Esophagus (tissue), 2 donors: Measurements from ENCODE around the gene IL3. TPM values are rescaled to one million over a fixed set of nuclear protein-coding genes. Genes with fewer than 3 reads are reported as not detected.
A peak's percentile ranks its signal among the peaks of the same experiment; 100 is the strongest.

Experiments
- H3K27ac ChIP-seq, 2 donors: one replicate each; pipeline ENCODE4 v1.5.1; 2013; ENCODE audit warnings: low read depth in 2 of 2, mild to moderate bottlenecking in 2 of 2, inconsistent platforms in 1 of 2, low read length in 1 of 2, moderate library complexity in 1 of 2
- H3K27me3 ChIP-seq, 2 donors: one replicate each; pipeline ENCODE4 v1.6.1; 2013; ENCODE audit warnings: low read length in 2 of 2, control low read depth in 1 of 2, mild to moderate bottlenecking in 1 of 2; ENCODE audit not compliant: insufficient read depth in 2 of 2, control insufficient read depth in 1 of 2
- H3K36me3 ChIP-seq, 2 donors: one replicate each; pipeline ENCODE4 v1.6.1; 2013; ENCODE audit warnings: low read length in 1 of 2; ENCODE audit not compliant: control insufficient read depth in 2 of 2, insufficient read depth in 2 of 2
- H3K4me1 ChIP-seq, 2 donors: one replicate each; pipeline ENCODE4 v1.6.1; 2013; ENCODE audit warnings: low read length in 1 of 2; ENCODE audit not compliant: control insufficient read depth in 2 of 2, insufficient read depth in 2 of 2
- H3K4me3 ChIP-seq, 2 donors: one replicate each; pipeline ENCODE4 v1.5.1; 2013; ENCODE audit warnings: low read length in 2 of 2, mild to moderate bottlenecking in 2 of 2, low read depth in 1 of 2, moderate library complexity in 1 of 2
- H3K9me3 ChIP-seq, 2 donors: one replicate each; pipeline ENCODE4 v1.6.1; 2013; ENCODE audit warnings: mild to moderate bottlenecking in 2 of 2, low read depth in 1 of 2, low read length in 1 of 2, moderate library complexity in 1 of 2; ENCODE audit not compliant: control insufficient read depth in 2 of 2, insufficient read depth in 1 of 2
- WGBS, 2 donors: extraction: QIAGEN DNeasy Blood & Tissue Kit; methylation state at CpG; one replicate each; pipeline ENCODE4 v1.1.7; 2013; 5-methylcytosine and 5-hydroxymethylcytosine counted together
- polyA plus RNA-seq, 2 donors: library from polyadenylated mRNA; stranded (reverse); fragments of 200-250 nt; gene quantifications; one replicate each; pipeline ENCODE4 v1.2.3, GENCODE V29; 2013
- donor health status: healthy with polysubstance abuse.
- donor health status: Bipolar disorder and iron deficiency.

The IL3 gene
- not detected for polyA plus RNA-seq

- H3K4me3 ChIP-seq, result no peak within 1 kb of the TSS
- H3K9me3 ChIP-seq, result no peaks in the 10 kb centered on the region
- H3K27ac ChIP-seq, result no peak within 1 kb of the TSS
- WGBS, 2 donors, result 90 to 91% methylated on average over 16 of the region's 16 CpGs
- H3K27me3 ChIP-seq, result no peaks in the 10 kb centered on the region
- no peaks in the 10 kb centered on the region for H3K36me3 ChIP-seq
- peaks cover 0 to 4% of the 10 kb centered on the region in 2 donors for H3K4me1 ChIP-seq
Measured at GRCh38 chr5:132060501-132061161, at the start of gene IL3. Gene IL3, plus strand, starts transcription at chr5:132060655. Its CDS starts 52 bp downstream, at chr5:132060707.

- 9 to 10% methylated on average over 33 to 46 of the region's 46 CpGs for WGBS, 2 donors
- H3K27ac ChIP-seq, result no peak overlapping the region
- peak overlapping the region; percentile 54 for H3K4me3 ChIP-seq
- no peaks in the 10 kb centered on the region for H3K27me3 ChIP-seq
- peaks cover 0 to 3% of the 10 kb centered on the region in 2 donors for H3K4me1 ChIP-seq
- H3K9me3 ChIP-seq, result no peaks in the 10 kb centered on the region
- H3K36me3 ChIP-seq, result no peaks in the 10 kb centered on the region
Measured at GRCh38 chr5:132010989-132011621, 49.4 kb upstream of the IL3 start.

DNA sequence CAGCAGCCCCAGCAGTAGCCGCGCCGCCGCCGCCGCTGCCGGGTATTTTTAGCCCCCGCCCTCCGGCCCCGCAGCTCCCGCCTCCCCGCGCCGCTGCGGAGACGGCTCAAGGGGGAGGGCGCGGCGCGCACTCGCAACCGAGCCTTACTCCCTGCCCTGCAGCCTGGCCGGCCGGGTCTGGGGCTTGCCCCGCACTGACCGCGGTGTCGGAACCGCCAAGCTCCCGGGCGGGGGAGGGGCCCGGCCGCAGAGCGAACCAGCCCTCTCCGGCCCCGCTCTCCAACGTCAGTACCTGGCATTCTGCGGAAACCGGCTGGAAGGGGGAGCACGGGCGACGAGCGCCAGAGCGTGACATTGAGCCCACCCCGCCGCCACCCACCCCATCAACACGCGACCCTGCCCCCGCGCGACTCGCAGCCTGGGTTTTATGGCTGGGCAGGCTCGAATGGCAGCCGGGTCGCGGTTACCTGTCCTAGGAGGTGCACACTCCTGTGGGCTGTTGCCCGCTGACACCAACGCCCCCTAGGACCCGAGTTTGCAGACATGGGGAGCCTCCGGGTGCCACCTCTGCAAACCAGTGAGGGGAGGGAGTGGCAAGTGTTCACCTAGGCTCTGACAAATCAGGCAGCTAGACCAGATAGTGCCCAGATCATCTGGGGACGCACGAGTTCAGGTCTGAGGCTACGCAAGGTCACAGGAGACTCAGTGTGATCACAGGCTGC, 48.7 kb upstream of the IL3 start, which contains the start of gene ACSL6:
TSS of gene ACSL6 (minus strand) at position 37 of the 722 bp plus-strand sequence. CDS start 105 bp downstream, outside the sequence.
- H3K27me3 ChIP-seq, result no peaks in the 10 kb centered on the region
- 3 to 5% methylated on average over 38 to 63 of the region's 63 CpGs for WGBS, 2 donors
- H3K36me3 ChIP-seq, result no peaks in the 10 kb centered on the region
- H3K4me1 ChIP-seq, result peaks cover 0 to 3% of the 10 kb centered on the region in 2 donors
- H3K4me3 ChIP-seq, result peak within 1 kb of the TSS; percentile 54
- H3K27ac ChIP-seq, result no peak within 1 kb of the TSS
- H3K9me3 ChIP-seq, result no peaks in the 10 kb centered on the region

- Histone ChIP-seq H3K27me3 (no peaks in the 10 kb centered on the region), H3K9me3 (no peaks in the 10 kb centered on the region), H3K4me1 (peaks cover 0 to 3% of the 10 kb centered on the region in 2 donors), H3K27ac (no peak overlapping the region), H3K36me3 (no peaks in the 10 kb centered on the region), H3K4me3 (peak overlapping the region in 1 of 2 donors; percentile 54)
- 42 to 56% methylated on average over 7 of the region's 7 CpGs for WGBS, 2 donors
Measured at GRCh38 chr5:132012371-132013005, 48.0 kb upstream of the IL3 start.

GRCh38 chr5:132013006-132013689, 47.3 kb upstream of the IL3 start:
- Histone ChIP-seq H3K27me3 (no peaks in the 10 kb centered on the region), H3K4me3 (no peak overlapping the region), H3K4me1 (peaks cover 0 to 3% of the 10 kb centered on the region in 2 donors), H3K27ac (no peak overlapping the region), H3K36me3 (no peaks in the 10 kb centered on the region), H3K9me3 (no peaks in the 10 kb centered on the region)
- WGBS, 2 donors, result 82% methylated on average over 5 of the region's 5 CpGs

DNA sequence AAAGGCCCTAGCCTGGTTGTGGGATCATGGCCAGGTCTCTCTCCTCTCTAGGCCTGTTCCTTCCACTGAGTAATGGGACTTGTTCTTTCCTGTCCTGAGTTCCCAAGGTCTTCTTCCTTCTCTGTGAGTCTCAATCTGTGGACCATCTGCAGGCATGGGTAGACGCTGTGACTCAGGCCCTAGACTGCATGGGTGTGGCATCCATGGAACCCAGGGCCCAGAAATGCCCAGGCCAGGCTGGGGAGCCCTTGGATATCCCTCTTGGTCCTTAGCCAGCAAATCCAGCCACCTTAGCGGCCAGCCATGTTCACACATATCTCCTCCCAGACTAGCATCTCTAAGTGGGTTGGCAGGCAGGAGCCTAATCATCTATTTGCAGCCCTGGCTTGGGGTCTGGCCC, 46.7 kb upstream of the IL3 start:
- 83 to 86% methylated on average over 2 of the region's 2 CpGs for WGBS, 2 donors
- H3K4me3 ChIP-seq, result no peak overlapping the region
- no peaks in the 10 kb centered on the region for H3K9me3 ChIP-seq
- no peak overlapping the region for H3K27ac ChIP-seq
- H3K36me3 ChIP-seq, result no peaks in the 10 kb centered on the region
- H3K4me1 ChIP-seq, result peaks cover 0 to 3% of the 10 kb centered on the region in 2 donors
- no peaks in the 10 kb centered on the region for H3K27me3 ChIP-seq

GRCh38 chr5:132016721-132017250, 43.7 kb upstream of the IL3 start:
- Histone ChIP-seq H3K9me3 (no peaks in the 10 kb centered on the region), H3K36me3 (no peaks in the 10 kb centered on the region), H3K27me3 (no peaks in the 10 kb centered on the region), H3K4me3 (no peak overlapping the region), H3K4me1 (peaks cover 0 to 2% of the 10 kb centered on the region in 2 donors), H3K27ac (no peak overlapping the region)
- WGBS, 2 donors, result 83 to 89% methylated on average over 3 of the region's 3 CpGs

GRCh38 chr5:132017316-132017715, 43.1 kb upstream of the IL3 start:
- 29 to 31% methylated on average over 4 of the region's 4 CpGs for WGBS, 2 donors
- peaks cover 0 to 2% of the 10 kb centered on the region in 2 donors for H3K4me1 ChIP-seq
- H3K36me3 ChIP-seq, result no peaks in the 10 kb centered on the region
- H3K4me3 ChIP-seq, result no peak overlapping the region
- H3K27ac ChIP-seq, result no peak overlapping the region
- no peaks in the 10 kb centered on the region for H3K27me3 ChIP-seq
- H3K9me3 ChIP-seq, result no peaks in the 10 kb centered on the region
